Tracheal epithelial cell (primary cell): ENCODE measurements around the gene OR1C1. TPM values are rescaled to one million over a fixed set of nuclear protein-coding genes. Genes with fewer than 3 reads are reported as not detected.

Experiments
- total RNA-seq: library from RNA; depleted of rRNA; stranded (reverse); fragments of >200 nt; gene quantifications from 2 replicates; pipeline ENCODE4 v1.2.1, GENCODE V29; 2014

The OR1C1 gene, protein sequence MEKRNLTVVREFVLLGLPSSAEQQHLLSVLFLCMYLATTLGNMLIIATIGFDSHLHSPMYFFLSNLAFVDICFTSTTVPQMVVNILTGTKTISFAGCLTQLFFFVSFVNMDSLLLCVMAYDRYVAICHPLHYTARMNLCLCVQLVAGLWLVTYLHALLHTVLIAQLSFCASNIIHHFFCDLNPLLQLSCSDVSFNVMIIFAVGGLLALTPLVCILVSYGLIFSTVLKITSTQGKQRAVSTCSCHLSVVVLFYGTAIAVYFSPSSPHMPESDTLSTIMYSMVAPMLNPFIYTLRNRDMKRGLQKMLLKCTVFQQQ
- total RNA-seq = not detected in 2 replicates

GRCh38 chr1:247760456-247760855 is at the start of gene OR1C1:
Gene OR1C1 (minus strand): TSS chr1:247760556. CDS start chr1:247758406, 2,150 bp downstream.

DNA sequence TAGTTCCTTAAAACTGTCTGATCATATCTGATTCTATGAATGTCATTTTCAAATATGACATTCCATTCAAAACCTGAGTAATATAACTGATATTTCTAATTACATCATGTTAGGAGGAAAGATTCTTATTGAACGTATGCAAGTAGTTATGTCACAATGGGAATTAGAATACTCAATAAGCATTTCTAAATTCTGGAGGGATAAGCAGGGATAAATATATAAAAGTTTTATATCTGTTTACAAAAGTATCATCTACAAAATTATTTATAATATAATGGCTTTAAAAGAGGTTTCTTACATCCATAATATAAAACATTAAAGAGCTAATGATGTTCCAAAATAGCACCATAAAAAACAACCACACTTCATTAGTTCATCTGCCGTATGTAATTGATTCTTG is 12.3 kb downstream of the OR1C1 start, which contains the start of gene OR14A2:
OR14A2 (minus strand) TSS at position 101 of the 400 bp plus-strand sequence.

GRCh38 chr1:247738315-247738714 is 22.0 kb downstream of the OR1C1 start, which contains the start of gene OR14K1:
Gene OR14K1 (plus strand): TSS chr1:247738615. CDS start chr1:247738615, 0 bp downstream.

GRCh38 chr1:247716546-247716945 is 43.8 kb downstream of the OR1C1 start, which contains the start of gene OR6F1:
Gene OR6F1 (minus strand): TSS chr1:247716646. CDS start chr1:247712755, 3,891 bp downstream.

Other genes with a start within 250 kb of the OR1C1 start
- gene OR2C3, start 224.1 kb downstream of the OR1C1 start, total RNA-seq = not detected in 2 replicates
- gene GCSAML, start 211.4 kb downstream of the OR1C1 start, total RNA-seq = not detected in 2 replicates
- not detected in 2 replicates for gene OR2G2, start 172.2 kb downstream of the OR1C1 start, total RNA-seq
- gene OR2G3, start 155.0 kb downstream of the OR1C1 start, total RNA-seq = not detected in 2 replicates
- not detected in 2 replicates for gene OR13G1, start 80.8 kb downstream of the OR1C1 start, total RNA-seq
- gene OR6F1, start 43.9 kb downstream of the OR1C1 start, total RNA-seq = not detected in 2 replicates
- gene OR14K1, start 21.9 kb downstream of the OR1C1 start, total RNA-seq = not detected in 2 replicates
- gene OR14A2, start 12.4 kb downstream of the OR1C1 start, total RNA-seq = not detected in 2 replicates
- gene OR14A16, start 63.6 kb upstream of the OR1C1 start, total RNA-seq = not detected in 2 replicates
- not detected in 2 replicates for gene OR11L1, start 81.3 kb upstream of the OR1C1 start, total RNA-seq
- 0.24 TPM in 1 of 2 replicates, not detected in the other for gene TRIM58, start 96.6 kb upstream of the OR1C1 start, total RNA-seq
- not detected in 2 replicates for gene OR2W3, start 135.0 kb upstream of the OR1C1 start, total RNA-seq
- gene OR2T8, start 159.7 kb upstream of the OR1C1 start, total RNA-seq = not detected in 2 replicates
- gene OR2AJ1, start 164.3 kb upstream of the OR1C1 start, total RNA-seq = not detected in 2 replicates
- not detected in 2 replicates for gene OR2L8, start 188.3 kb upstream of the OR1C1 start, total RNA-seq
- gene OR2AK2, start 204.7 kb upstream of the OR1C1 start, total RNA-seq = not detected in 2 replicates